HG02623 (cell line): ENCODE results near the gene RFK.

Source experiments
- ATAC-seq: cut with Tn5 transposase; IDR thresholded peaks from one replicate; pipeline ENCODE4 v1.9.1; 2021; ENCODE audit warnings: moderate library complexity; ENCODE audit not compliant: unreplicated experiment

RFK gene

DNA sequence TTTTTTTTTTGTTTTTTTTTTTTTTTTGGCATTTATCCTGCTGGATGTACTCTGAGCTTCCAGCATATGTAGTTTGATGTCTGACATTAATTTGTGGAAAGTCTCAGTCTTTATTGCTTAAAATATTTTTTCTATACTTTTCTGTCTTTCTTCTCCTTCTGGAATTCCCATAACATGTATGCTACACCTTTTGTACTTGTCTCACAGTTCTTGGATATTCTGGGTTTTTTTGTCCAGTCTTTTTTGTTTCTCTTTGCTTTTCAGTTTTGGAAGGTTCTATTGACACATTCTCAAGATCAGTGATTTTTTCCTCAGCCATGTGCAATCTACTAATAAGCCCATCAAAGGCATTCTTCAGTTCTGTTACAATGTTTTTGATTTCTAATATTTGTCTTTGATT lies 19.4 kb upstream of the RFK start:
- no peak for ATAC-seq

DNA sequence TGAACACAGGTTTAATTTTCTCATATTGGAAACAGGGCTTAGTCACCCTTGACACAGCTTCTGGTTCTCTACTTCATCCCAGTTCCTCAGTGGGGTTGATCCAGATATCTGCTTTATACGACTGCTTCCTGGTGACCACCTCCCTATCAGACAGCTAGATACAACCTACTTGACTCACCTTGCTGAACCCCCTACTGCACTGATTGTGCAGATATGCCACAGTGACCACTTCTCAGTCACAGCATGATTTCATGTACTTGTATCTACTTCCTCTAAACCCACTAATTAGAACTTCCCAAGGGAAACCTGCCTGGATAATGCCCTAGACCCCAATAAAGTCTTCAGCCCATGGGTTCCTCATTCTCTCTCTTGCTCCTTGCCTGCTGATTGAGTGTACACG lies 18.4 kb upstream of the RFK start:
- ATAC-seq: no peak

DNA sequence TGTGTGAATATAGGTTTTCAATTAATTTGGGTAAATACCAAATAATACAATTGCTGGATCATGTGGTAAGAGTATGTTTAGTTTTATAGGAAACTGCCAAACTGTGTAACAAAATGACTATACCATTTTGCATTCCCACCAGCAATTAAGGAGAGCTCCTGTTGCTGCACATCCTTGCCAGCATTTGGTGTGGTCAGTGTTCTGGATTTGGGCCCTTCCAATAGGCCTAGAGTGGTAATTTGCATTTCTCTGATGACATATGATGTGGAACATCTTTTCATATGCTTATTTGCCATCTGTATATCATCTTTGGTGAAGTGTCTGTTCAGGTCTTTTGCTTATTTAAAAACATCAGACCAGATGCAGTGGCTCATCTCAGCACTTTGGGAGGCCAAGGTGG lies 11.6 kb upstream of the RFK start:
- no peak for ATAC-seq

DNA sequence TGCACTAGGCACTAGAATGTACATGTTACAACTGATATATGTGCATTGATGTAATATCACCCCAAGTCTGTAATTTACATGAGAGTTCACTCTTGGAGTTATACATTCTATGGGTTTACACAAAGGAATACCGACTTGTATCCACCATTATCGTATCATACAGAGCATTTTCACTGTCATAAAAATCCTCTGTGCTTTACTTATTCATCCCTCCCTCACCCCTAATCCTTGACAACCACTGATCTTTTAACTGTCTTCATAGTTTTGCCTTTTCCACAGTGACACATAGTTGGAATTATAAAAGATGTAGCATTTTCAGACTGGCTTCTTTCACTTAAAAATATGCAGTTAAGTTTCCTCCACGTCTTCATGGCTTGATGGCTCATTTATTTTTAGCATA lies 11.1 kb upstream of the RFK start:
- no peak for ATAC-seq

DNA sequence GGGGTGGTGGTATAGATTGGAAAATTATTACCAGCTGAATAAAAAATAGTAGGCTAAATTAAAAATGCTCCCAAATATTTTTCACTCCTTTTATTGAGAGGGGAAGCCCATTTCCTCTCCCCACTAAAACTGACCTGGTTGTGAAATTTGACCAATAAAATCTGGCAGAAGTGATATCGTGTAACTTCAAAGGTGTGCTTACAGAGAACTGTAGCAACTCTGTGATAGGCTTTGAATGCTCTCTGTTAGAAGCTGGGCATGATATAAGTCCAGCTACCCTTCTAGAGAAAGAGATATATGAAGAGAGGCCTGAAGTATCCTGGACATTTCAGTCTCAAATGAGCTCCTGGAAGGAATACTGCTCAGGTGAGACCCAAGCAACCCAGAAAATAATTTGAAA lies 10.2 kb upstream of the RFK start:
- ATAC-seq: no peak

DNA sequence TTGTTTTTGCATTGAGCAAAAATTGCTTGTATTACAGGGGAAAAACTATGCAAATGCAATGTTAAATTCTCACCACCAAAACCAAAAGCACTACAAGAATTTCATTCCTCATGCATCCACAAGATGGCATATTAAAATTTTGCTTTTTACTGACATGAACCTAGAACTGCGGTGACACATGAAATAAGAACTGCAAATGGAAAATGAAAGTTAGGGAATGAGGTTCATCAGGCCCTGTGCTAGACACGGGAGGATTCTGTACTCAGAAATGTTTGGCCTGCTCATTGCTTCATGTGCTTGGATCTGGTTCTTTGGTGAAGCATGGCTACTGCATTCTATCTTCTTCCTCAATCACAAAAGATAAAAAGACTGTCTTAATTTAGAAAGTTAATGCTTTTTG lies 9.1 kb upstream of the RFK start:
- ATAC-seq: peak; percentile 90

DNA sequence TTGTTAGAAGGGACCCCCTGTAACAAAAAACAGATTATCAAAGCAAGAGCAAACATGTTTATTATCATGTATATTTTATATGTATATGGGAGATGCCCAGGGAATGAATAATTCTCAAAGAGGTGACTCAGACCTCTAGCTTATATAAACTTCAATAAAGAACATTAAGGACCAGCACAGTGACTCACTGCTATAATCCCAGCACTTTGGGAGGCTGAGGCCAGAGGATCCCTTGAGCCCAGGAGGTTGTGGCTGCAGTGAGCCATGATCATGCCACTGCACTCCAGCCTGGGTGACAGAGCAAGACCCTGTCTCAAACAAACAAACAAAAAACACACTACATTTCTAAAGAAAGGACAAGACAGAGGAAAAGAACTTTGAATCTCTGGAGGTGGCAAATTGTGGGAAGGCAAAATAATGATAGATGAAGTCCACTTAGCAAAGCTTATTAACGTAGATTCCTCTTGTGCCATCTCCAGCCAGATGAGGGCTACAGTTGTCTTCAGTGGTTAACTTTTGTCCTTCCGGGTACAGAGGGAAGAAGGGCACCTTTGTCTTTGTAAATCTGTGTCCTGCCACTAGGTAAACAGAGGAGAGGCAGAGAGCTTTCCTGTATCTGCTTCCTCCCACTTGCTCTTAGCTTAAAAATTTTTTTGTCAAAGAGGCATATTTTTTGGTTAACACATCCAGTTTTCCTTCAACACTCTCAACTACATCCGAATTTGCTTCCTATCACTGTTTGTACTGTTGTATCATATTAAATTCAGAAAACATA lies 7.5 kb upstream of the RFK start:
- ATAC-seq: no peak

DNA sequence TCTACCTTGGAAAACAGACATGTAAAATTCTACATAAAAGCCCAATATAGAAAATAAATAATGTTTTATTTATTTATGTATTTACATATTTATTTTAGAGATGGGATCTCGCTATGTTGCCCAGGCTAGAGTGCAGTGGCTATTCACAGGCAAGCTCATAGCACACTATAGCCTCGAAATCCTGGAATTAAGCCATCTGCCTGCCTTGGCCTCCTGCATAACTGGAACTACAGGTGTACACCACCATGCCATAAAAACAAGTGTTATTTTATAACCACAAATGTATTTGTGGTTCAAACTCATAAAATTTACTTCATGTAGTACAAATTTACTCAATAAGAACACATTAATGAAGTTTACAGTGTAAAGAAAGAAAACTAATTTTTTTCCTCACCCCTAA lies 7.0 kb upstream of the RFK start:
- ATAC-seq: no peak

DNA sequence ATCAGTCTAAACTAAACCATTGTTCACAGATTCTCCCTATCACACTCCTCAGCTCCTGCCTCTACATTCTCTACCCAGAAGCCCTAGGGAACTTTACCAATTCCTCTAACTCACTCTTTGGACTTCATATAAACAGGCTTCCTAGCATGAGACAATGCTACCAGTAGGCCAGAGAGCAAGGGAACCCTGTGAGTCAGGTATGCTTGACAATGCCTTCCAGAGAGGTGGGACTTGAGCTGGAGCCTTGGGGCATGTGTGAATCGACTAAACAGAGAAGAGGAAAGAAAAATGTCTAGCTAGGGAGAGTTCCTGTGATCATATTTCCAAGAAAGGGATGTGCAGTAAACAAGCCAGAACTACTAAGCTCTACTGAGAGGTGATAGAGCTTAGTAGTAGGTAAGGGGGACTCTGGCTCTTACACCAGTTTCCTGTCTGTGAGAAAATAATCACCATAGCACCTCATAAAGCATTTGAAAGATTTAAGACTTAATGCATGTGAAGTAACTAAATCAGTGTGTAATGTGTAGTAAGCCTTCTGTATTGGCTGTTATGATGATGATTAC lies 6.4 kb upstream of the RFK start:
- ATAC-seq: no peak

DNA sequence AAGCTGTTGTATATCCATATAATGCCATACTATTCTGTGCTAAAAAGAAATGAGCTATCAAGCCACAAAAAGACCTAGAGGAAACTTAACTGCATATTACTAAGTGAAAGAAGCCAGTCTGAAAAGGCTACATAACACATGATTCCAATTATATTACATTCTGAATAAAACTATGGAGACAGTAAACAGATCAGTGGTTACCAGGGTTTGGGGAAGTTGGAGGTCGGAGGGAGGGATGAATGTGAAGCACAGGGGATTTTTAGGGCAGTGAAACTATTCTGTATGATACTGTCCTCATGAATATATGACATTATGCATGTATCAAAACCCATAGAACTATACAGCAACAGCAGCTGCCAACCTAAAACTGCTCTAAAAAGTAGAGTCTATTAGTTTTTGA lies 5.6 kb upstream of the RFK start:
- no peak for ATAC-seq

DNA sequence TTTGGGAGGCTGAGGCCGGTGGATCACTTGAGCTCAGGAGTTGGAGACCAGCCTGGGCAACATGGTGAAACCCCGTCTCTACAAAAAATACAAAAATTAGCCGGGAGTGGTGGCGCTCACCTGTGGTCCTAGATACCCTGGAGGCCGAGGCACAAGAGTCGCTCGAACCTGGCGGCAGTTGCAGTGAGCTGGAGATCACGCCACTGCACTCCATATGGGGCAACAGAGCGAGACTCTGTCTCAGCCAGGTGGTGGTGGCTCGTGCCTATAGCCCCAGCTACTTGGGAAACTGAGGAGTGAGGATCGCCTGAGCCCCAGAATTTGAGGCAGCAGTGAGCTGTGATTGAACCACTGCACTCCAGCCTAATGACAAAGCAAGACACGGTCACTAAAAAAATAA lies 2.4 kb upstream of the RFK start:
- no peak for ATAC-seq

DNA sequence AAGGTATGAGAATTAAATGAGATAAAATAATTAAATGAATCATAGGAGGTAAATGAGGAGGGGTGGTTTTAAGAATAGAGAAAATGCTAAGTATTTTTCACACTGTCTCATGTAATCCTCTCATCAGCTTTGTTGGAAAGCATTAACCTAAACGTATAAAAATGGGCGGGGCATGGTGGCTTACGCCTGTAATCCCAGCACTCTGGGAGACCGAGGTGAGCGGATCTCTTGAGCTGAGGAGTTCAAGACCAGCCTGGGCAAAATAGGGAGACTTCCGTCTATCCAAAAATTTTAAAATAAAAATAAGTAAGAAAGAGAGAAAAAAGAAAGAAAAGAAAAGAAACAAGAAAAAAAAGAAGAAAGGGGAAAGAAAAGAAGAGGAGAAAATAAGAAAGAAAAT lies 1.9 kb upstream of the RFK start:
- no peak for ATAC-seq

DNA sequence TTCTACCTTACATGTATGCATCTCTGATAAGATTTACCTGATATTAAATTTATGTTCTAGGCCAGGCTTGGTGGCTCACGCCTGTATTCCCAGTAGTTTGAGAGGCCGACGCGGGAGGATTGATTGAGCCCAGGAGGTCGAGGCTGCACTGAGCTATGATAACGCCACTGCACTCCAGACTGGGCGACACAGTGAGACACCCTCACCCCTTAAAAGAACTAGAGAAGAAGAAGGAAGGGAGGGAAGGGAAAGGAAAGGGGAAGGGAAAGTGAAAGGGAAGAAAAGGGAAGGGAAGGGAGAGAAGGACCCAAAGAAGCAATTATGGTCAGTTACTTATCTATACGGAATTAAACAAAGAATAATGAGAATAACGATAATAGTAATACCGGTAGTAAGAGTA lies 1.2 kb upstream of the RFK start:
- ATAC-seq: no peak

DNA sequence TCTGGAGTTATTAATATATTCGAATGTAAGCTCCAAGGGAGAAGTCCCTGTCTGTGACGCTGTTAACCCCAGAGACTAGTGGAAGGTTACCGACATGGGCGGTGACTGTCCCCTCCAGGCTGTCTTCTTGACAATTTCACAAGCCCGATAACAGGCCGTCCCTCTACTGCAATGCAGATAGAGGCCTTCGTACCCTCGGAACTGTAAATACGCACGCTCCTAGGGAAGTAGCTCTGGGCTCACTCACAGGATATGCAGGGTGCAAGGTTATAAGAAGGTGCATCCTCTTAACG lies 680 bp upstream of the RFK start:
- ATAC-seq: peak; percentile 36

DNA sequence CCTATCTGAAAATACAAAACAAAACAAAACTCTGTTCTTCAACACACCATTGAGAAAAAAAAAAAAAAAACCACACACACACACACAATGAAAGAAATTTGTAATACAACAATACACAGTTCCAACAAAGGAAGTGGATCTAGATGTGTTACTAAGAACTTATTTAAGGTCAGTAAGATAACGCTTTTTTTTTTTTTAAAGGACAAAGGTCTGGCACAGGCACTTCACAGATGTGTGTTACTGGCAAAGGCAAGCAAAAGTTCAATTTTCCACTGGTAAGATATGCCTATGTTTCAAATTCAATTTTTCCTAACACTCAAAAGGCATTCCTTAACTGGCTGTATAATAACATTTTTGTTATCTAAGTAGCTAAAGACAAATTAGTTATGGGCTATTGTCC lies 3.6 kb downstream of the RFK start:
- no peak for ATAC-seq

DNA sequence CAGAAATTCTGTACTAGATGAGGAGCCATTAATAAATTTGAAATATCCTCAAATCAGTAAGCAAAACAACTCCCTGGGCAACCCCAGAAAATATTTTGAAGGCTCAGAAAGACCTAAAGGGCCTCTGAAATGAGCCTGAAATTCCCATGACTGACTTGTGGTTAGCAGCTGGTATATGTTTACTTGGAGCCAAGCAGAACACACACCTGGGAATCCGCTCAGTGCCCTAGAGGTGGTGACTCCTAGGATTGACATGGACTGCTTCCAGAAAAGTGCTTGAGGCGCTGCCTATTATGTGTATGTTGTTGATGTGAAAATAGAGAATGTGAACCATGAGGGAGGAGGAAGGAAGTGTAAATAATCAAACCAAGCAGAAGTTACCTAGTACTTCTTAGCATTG lies 14.7 kb downstream of the RFK start:
- no peak for ATAC-seq

DNA sequence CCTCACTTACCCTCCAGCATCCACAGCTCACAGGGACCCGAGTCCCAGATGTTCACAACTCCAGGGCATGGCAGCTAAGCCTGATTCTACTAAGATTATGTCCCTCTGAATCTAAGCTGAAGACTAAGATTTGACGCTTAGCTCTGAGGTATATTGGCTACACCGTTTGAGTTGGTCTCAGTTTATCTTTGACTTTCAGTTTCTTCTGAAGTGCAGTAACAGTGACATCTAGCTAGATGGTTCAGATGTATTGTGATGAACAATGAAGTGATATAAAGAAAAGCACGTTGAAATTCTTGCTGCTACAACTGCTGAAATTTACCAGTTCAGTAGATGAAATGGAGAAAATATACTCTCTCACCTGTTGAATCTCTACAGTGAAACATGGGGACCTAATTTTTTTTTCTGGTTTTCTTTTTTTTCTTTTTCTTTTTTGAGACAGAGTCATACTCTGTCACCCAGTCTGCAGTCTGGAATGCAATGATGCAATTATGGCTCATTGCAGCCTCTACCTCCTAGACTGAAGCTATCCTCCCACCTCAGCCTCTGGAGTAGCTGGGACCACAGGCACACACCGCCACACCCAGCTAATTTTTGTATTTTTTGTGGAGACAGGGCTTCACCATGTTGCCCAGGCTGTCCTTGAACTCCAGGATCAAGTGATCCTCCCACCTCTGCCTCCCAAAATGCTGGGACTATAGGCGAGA lies 15.7 kb downstream of the RFK start:
- ATAC-seq: no peak

DNA sequence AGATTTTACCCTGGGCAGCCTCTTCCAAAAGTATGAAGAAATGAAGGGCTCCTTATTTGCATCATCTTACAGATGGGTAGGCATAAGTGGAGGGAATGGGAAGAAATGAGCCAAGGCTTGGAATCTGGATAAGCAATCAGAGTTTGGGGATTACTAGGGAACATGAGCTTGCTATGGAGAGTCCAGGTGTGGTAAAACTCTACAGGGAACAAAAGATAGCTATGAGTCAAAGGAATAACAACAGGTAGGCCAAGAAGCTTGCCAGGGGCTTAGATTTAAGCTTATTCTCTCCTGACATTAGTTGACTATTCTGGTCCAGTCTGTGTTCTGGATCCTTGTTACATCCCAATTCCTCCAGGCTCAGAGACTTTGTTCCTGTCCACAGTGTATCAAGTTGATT lies 16.4 kb downstream of the RFK start:
- ATAC-seq: no peak

DNA sequence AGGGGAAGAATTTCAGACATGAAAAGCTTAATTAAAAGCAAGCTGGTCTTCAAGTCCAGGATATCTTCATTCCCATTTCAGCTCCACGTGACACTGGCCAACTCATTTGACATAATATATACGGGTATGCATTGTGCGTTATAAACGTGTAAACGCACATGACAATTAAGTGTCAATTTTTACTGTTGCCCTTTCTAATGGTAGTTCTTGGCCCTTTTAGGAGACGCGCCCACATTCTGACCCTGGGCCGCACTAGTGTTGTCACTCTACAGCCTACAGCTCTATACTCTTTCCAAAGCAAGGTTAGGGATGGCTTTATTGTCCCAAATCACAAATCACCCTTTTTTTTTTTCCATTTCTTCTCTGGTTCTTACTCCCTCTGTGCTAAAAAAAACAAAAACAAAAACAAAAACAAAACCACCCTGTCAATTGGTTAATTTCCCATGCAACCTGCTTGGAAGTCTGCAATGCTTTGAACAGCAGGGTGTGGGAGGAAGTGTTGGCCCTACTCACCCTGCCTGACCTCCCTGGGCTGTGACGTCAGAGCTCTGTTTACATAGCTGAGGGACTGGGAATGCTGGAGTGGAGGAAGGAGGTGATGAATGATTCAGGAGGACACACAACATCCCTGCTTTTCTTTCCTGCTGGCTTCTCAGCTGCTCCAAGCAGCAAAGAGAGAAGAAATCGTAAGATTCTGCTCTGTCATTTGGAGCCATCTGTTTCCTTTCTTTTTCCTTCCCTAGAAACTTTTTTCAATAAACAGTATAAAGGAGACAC lies 19.3 kb downstream of the RFK start:
- ATAC-seq: no peak

DNA sequence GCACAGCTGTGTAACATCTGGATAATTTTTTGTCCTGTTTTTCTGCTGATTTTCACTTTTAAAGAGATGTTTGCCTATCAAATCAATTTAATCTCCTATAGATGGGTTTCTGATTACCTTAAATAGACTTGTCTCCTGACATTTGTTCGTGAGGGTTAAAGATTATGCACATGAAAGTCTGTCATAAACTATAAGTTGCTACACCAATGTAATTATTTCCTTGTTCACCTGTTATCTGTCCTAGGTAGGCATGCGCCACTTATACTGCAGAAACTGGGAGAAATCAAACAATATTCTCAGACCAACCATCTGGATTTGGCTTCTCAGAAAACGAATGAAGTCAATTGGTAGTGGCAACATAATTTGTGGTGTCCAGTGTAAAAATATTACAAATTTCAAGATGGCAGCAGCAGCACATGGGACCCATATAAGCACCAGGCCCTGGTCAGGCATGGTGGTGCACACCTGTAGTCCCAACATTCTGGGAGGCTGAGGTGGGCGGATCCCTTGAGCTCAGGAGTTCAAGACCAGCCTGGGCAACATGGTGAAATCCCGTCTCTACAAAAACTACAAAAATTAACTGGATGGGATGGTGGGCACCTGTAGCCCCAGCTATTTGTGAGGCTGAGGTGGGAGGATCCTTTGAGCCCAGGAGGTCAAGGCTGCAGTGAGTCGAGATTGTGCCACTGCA lies 20.3 kb downstream of the RFK start:
- ATAC-seq: no peak

DNA sequence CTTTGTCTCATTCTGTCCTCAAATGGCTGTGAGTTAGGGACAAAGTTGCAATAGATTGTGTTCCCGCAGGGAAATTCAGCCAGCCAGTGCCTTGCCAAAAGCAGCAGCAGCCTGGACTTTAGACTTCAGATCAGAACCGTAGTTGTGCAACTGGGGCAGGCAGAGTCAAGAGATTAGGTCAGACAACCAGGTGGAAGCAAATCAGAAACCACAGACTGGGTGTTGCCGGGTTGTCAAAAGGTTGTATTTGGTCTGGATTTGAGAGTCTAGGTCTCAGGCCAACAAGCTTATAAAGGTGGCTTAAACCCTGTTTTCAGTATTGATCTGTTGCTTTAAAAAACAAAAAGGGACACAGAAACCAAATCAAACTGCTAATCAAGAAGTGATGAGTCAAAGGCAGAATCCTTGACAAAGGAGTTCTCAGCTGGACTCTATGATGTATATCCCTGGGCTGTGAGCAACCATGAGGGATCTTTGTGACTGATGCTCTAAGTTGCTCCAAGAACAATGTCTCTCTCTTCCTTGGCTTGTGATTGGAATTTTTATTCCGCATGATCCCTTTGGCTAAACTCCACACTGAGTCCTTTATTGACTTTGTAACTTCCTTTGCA lies 20.9 kb downstream of the RFK start:
- no peak for ATAC-seq
